HepG2 (cell line): ENCODE data around the gene MRPS14. TPM values are rescaled to one million over a fixed set of nuclear protein-coding genes. Genes with fewer than 3 reads are reported as not detected.
A peak's percentile ranks its signal among the peaks of the same experiment; 100 is the strongest.

Experiments used
- AGO2 ChIP-seq: fragments of 200-400 bp; formaldehyde crosslinking; optimal IDR thresholded peaks from 2 replicates; pipeline ENCODE3; 2017; ENCODE audit warnings: mild to moderate bottlenecking, low read depth, low read length, moderate library complexity
- ATAD3A ChIP-seq: sonication (generic); formaldehyde crosslinking; IDR thresholded peaks from 2 replicates; pipeline ENCODE4 v1.4.0; 2020; ENCODE audit warnings: missing genetic modification reagents
- CAMTA2 ChIP-seq: sonication (generic); formaldehyde crosslinking; IDR thresholded peaks from 2 replicates; pipeline ENCODE4 v1.4.0; 2020; ENCODE audit warnings: mild to moderate bottlenecking, missing genetic modification reagents, borderline replicate concordance
- EZH2 ChIP-seq: conservative IDR thresholded peaks from 2 replicates; pipeline ENCODE4 v1.6.1; 2012; ENCODE audit warnings: mild to moderate bottlenecking, low read depth, low read length, moderate library complexity
- JUNB ChIP-seq: sonication (generic); formaldehyde crosslinking; IDR thresholded peaks from 2 replicates; pipeline ENCODE4 v1.8.0; 2022; ENCODE audit warnings: missing genetic modification reagents, mild to moderate bottlenecking, borderline replicate concordance
- KDM5A ChIP-seq: fragments of 200-600 bp; sonication (generic); IDR thresholded peaks from 2 replicates; pipeline ENCODE4 v1.7.0; 2018; ENCODE audit warnings: antibody characterized with exemption, mild to moderate bottlenecking, low read length, borderline replicate concordance
- PHF20 ChIP-seq: sonication (generic); formaldehyde crosslinking; IDR thresholded peaks from 2 replicates; pipeline ENCODE4 v1.5.0; 2020; ENCODE audit warnings: mild to moderate bottlenecking, missing genetic modification reagents
- STAG1 ChIP-seq: sonication (generic); formaldehyde crosslinking; IDR thresholded peaks from 2 replicates; pipeline ENCODE4 v1.4.0; 2020; ENCODE audit warnings: missing genetic modification reagents
- ZNF510 ChIP-seq: sonication (generic); formaldehyde crosslinking; IDR thresholded peaks from 2 replicates; pipeline ENCODE4 v1.4.0; 2020; ENCODE audit warnings: low read depth, mild to moderate bottlenecking, missing genetic modification reagents
- ZNF558 ChIP-seq: sonication (generic); formaldehyde crosslinking; IDR thresholded peaks from 2 replicates; pipeline ENCODE4 v1.9.0; 2022; ENCODE audit warnings: mild to moderate bottlenecking, missing genetic modification reagents, borderline replicate concordance
- ZNF7 ChIP-seq: IDR thresholded peaks from 2 replicates; pipeline ENCODE4 v1.6.1; 2016; ENCODE audit warnings: missing biosample characterization, missing genetic modification reagents
- polyA plus RNA-seq, 8 experiments: library from polyadenylated mRNA; depleted of rRNA in 3 of 8; stranded (reverse) in 7 of 8; unstranded in 1 of 8; fragments of >200 nt; fragmentation: Illumina TruSeq in 4 of 8; extraction: Trizol in 4 of 8; gene quantifications; 2 replicates each; pipeline versions ENCODE4 v1.2.1 to v1.2.3, GENCODE V29; 2011 to 2016; ENCODE audit warnings: low read depth in 4 of 8, missing spikeins in 1 of 8, mixed read lengths in 1 of 8; ENCODE audit not compliant: insufficient read depth in 1 of 8
- total RNA-seq, 5 experiments: library from RNA; depleted of rRNA; stranded (reverse); fragments of >200 nt; fragmentation: Illumina TruSeq; extraction: Trizol; gene quantifications; 2 replicates each; pipeline ENCODE4 v1.2.3, GENCODE V29; 2016; ENCODE audit warnings: low read depth in 1 of 5
- TF ChIP-seq, protein P1 (sequence below): sonication (generic); formaldehyde crosslinking; IDR thresholded peaks from 2 replicates; pipeline ENCODE4 v1.5.1; 2020; ENCODE audit warnings: mild to moderate bottlenecking, missing genetic modification reagents
- TF ChIP-seq, protein P2 (sequence below): sonication (generic); formaldehyde crosslinking; IDR thresholded peaks from 2 replicates; pipeline ENCODE4 v1.4.0; 2020; ENCODE audit warnings: missing genetic modification reagents
- TF ChIP-seq, protein P3 (sequence below): sonication (generic); formaldehyde crosslinking; IDR thresholded peaks from 2 replicates; pipeline ENCODE4; 2020; ENCODE audit warnings: missing genetic modification reagents, mild to moderate bottlenecking, borderline replicate concordance
- TF ChIP-seq, protein P4 (sequence below): IDR thresholded peaks from 2 replicates; pipeline ENCODE4 v1.6.1; 2012; ENCODE audit warnings: inconsistent platforms
- TF ChIP-seq, protein P5 (sequence below): sonication (generic); formaldehyde crosslinking; IDR thresholded peaks from 2 replicates; pipeline ENCODE4 v1.9.0; 2021; ENCODE audit warnings: missing genetic modification reagents, mild to moderate bottlenecking, borderline replicate concordance
- TF ChIP-seq, protein P6 (sequence below): sonication (generic); formaldehyde crosslinking; IDR thresholded peaks from 2 replicates; pipeline ENCODE4 v1.8.0; 2023; ENCODE audit warnings: mild to moderate bottlenecking, missing genetic modification reagents

The MRPS14 gene
- total and polyA plus RNA-seq, 2 of the 13 experiments (the other 11 are each of a cell fraction or from before 2014, with no cell fraction given), result 36.6 to 43.2 TPM

DNA sequence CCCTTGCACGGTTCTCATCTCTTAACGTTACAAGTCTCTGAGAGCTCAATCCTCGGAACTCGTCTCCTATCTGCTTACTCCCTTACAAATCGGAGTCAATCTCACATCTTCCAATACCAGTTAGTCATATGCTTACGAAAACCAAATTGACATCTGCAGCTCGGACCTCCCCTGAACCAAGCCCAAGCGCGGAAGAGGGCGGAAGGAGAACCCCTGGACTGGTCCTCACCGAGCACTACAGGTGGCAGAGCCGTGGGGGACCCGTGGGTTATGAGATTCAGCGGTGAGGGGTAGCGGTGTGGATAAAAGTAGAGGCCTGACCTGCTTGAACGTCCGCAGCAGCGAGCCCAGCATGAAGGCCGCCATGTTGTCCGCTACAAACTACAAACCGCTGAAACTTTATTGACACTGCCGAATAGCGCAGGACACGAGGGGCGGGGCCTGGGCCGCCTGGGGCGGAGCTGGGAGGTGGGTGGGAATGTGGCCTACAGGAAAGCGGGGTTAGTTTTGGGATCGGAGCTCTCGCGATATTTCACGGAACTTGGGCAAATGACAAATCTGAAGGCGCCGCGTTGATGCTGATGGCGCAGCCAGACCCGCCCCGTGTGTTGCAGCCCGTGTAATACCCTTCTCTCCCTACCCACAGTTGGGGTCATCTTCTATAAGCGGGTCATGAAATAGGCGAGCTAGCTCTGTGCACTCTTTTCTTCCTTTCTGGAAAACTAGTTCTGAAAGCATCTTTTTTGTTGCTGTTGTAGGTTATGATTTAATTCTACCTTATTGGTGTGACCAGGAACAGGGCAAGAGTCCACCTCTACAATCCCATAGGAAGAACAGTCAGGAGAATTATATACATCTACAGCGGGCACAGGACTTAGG is at the start of gene MRPS14 (continued):
- TF ChIP-seq, protein P1, sequence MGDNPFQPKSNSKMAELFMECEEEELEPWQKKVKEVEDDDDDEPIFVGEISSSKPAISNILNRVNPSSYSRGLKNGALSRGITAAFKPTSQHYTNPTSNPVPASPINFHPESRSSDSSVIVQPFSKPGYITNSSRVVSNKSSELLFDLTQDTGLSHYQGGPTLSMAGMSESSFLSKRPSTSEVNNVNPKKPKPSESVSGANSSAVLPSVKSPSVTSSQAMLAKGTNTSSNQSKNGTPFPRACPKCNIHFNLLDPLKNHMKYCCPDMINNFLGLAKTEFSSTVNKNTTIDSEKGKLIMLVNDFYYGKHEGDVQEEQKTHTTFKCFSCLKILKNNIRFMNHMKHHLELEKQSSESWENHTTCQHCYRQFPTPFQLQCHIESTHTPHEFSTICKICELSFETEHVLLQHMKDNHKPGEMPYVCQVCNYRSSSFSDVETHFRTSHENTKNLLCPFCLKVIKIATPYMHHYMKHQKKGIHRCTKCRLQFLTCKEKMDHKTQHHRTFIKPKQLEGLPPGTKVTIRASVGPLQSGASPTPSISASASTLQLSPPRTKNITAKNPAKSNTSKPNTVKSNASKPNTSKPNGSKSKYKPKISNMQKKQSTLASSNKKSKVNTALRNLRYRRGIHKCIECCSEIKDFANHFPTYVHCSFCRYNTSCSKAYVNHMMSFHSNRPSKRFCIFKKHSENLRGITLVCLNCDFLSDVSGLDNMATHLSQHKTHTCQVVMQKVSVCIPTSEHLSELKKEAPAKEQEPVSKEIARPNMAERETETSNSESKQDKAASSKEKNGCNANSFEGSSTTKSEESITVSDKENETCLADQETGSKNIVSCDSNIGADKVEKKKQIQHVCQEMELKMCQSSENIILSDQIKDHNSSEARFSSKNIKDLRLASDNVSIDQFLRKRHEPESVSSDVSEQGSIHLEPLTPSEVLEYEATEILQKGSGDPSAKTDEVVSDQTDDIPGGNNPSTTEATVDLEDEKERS, result no peak
- TF ChIP-seq ZNF7 (CRISPR knock-in tag) (peak; percentile 33; the same call in 1 of the 2 replicates), AGO2 (no peak), ZNF510 (CRISPR knock-in tag) (no peak), KDM5A (peak; percentile 98), CAMTA2 (no peak), PHF20 (peak; percentile 91), ATAD3A (CRISPR knock-in tag) (no peak), JUNB (CRISPR knock-in tag) (no peak), ZNF558 (CRISPR knock-in tag) (no peak), STAG1 (CRISPR knock-in tag) (no peak), EZH2 (no peak)
- TF ChIP-seq, protein P2, sequence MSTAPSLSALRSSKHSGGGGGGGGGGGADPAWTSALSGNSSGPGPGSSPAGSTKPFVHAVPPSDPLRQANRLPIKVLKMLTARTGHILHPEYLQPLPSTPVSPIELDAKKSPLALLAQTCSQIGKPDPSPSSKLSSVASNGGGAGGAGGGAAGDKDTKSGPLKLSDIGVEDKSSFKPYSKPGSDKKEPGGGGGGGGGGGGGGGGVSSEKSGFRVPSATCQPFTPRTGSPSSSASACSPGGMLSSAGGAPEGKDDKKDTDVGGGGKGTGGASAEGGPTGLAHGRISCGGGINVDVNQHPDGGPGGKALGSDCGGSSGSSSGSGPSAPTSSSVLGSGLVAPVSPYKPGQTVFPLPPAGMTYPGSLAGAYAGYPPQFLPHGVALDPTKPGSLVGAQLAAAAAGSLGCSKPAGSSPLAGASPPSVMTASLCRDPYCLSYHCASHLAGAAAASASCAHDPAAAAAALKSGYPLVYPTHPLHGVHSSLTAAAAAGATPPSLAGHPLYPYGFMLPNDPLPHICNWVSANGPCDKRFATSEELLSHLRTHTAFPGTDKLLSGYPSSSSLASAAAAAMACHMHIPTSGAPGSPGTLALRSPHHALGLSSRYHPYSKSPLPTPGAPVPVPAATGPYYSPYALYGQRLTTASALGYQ (CRISPR knock-in tag), result peak; percentile 62; the same call in 1 of the 2 replicates
- TF ChIP-seq, protein P3, sequence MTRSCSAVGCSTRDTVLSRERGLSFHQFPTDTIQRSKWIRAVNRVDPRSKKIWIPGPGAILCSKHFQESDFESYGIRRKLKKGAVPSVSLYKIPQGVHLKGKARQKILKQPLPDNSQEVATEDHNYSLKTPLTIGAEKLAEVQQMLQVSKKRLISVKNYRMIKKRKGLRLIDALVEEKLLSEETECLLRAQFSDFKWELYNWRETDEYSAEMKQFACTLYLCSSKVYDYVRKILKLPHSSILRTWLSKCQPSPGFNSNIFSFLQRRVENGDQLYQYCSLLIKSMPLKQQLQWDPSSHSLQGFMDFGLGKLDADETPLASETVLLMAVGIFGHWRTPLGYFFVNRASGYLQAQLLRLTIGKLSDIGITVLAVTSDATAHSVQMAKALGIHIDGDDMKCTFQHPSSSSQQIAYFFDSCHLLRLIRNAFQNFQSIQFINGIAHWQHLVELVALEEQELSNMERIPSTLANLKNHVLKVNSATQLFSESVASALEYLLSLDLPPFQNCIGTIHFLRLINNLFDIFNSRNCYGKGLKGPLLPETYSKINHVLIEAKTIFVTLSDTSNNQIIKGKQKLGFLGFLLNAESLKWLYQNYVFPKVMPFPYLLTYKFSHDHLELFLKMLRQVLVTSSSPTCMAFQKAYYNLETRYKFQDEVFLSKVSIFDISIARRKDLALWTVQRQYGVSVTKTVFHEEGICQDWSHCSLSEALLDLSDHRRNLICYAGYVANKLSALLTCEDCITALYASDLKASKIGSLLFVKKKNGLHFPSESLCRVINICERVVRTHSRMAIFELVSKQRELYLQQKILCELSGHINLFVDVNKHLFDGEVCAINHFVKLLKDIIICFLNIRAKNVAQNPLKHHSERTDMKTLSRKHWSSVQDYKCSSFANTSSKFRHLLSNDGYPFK (CRISPR knock-in tag), result peak; percentile 96; the same call in 1 of the 2 replicates
- TF ChIP-seq, protein P4, sequence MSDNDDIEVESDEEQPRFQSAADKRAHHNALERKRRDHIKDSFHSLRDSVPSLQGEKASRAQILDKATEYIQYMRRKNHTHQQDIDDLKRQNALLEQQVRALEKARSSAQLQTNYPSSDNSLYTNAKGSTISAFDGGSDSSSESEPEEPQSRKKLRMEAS, result peak; percentile 71
- TF ChIP-seq, protein P5, sequence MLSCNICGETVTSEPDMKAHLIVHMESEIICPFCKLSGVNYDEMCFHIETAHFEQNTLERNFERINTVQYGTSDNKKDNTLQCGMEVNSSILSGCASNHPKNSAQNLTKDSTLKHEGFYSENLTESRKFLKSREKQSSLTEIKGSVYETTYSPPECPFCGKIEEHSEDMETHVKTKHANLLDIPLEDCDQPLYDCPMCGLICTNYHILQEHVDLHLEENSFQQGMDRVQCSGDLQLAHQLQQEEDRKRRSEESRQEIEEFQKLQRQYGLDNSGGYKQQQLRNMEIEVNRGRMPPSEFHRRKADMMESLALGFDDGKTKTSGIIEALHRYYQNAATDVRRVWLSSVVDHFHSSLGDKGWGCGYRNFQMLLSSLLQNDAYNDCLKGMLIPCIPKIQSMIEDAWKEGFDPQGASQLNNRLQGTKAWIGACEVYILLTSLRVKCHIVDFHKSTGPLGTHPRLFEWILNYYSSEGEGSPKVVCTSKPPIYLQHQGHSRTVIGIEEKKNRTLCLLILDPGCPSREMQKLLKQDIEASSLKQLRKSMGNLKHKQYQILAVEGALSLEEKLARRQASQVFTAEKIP (CRISPR knock-in tag), result no peak
- TF ChIP-seq, protein P6, sequence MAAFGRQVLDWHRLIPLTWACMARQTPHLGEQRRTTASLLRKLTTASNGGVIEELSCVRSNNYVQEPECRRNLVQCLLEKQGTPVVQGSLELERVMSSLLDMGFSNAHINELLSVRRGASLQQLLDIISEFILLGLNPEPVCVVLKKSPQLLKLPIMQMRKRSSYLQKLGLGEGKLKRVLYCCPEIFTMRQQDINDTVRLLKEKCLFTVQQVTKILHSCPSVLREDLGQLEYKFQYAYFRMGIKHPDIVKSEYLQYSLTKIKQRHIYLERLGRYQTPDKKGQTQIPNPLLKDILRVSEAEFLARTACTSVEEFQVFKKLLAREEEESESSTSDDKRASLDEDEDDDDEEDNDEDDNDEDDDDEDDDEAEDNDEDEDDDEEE (CRISPR knock-in tag), result no peak
